BLaER1 treated with 17β-estradiol and CSF1 and Interleukin-3, amounts not matched to agents 10 nM and 100 nM (cell line): ENCODE results near the gene C4A.
A peak's percentile ranks its signal among the peaks of the same experiment; 100 is the strongest.
"Not testable (repeated sequence)": the region's sequence is repeated elsewhere in the genome, so short reads cannot be mapped to it uniquely, and the experiment has no call there.

Experiments used
- H3K27ac ChIP-seq, 11 experiments: shearing (Covaris generic); formaldehyde crosslinking; 2 replicates each; pipeline ENCODE4 v1.8.1; 2022
- H3K27me3 ChIP-seq, 11 experiments: shearing (Covaris generic); formaldehyde crosslinking; 2 replicates each; pipeline ENCODE4 v1.8.1; 2022
- H3K36me3 ChIP-seq, 11 experiments: shearing (Covaris generic); formaldehyde crosslinking; 2 replicates each; pipeline ENCODE4 v1.8.1; 2022
- H3K4me1 ChIP-seq, 10 experiments: shearing (Covaris generic); formaldehyde crosslinking; 2 replicates each; pipeline ENCODE4 v1.8.1; 2022
- H3K4me2 ChIP-seq, 11 experiments: shearing (Covaris generic); formaldehyde crosslinking; 2 replicates each; pipeline ENCODE4 v1.8.1; 2022
- H3K4me3 ChIP-seq, 10 experiments: shearing (Covaris generic); formaldehyde crosslinking; 2 replicates each; pipeline ENCODE4 v1.8.1; 2022
- H3K9ac ChIP-seq, 11 experiments: shearing (Covaris generic); formaldehyde crosslinking; 2 replicates each; pipeline ENCODE4 v1.8.1; 2022
- H3K9me3 ChIP-seq, 11 experiments: shearing (Covaris generic); formaldehyde crosslinking; replicated peaks in 1 of 11; 2 replicates each; pipeline ENCODE4 v1.8.1; 2022
- H4K20me1 ChIP-seq, 11 experiments: shearing (Covaris generic); formaldehyde crosslinking; 2 replicates each; pipeline ENCODE4 v1.8.1; 2022
- Cebpa-rat ChIP-seq, 11 experiments: shearing (Covaris generic); IDR thresholded peaks; 2 replicates each; pipeline ENCODE4 v1.8.1; 2022

Gene C4A

DNA sequence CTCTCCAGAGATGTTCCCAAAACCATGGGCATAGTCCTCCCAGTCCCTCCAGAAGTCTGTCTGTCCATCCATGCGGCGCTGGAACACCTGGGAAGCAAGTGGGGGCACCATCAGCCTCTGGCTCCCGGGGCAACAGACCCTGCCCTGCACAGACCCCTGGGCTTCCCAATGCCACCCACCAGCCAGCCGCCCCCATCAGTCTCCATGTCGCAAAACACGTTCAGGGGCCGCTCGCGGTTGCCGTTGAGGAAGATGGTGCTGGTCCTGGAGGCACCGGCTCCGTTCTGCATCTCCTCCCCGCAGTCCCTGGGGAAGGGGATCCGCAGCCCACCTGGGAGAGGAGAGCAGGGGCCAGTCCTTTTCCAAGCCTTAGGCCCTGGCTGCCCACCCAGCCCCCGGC lies 60.4 kb downstream of the C4A start:
- peaks cover 13 to 16% (median 15%) of the 10 kb centered on the region in 10 experiments for H3K4me1 ChIP-seq
- H3K27ac ChIP-seq, H3K4me3 ChIP-seq, H3K9me3 ChIP-seq, H3K27me3 ChIP-seq, H3K36me3 ChIP-seq, H3K9ac ChIP-seq, H4K20me1 ChIP-seq, H3K4me2 ChIP-seq: not testable (repeated sequence)

DNA sequence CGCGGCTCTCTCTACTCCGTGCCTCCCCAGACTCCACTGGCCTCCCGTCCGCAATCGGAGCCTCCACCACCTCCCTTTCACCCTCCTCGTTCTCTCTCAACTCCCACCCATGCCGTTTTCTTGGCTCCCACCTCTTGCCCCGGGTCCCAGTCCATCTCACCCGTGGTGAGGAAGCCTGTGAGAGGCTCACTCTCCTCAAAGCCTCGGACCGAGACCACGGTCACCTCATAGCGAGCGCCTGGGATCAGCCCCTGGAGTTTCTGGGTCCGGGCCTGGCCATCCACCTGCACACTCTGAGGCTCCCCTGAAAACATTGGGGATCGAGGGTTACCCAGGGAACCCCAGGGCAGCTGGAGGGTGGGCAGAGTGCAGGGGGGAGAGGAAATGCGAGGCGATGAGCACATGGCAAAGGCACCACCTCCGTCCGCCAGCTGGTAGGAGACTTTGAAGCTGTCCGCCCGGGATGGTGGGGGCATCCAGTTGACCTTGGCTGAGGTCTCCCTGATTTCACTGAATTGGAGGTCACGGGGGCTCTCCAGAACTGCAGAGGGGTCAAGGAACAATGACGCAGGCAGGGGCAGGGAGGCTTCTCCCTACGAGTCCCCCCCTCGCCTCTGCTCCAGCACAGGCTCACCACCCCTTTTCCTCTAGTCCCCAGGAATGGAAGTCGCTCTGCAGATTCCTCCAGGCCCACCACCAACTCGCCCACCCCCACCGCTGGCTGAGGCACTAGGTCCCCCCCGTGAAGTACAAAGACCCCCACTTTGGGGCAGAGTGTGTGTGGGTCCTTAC lies 61.9 kb downstream of the C4A start:
- H3K36me3 ChIP-seq, H3K4me2 ChIP-seq, H3K27me3 ChIP-seq, H4K20me1 ChIP-seq, H3K9ac ChIP-seq, H3K4me3 ChIP-seq, H3K9me3 ChIP-seq, H3K27ac ChIP-seq: not testable (repeated sequence)
- peaks cover 16 to 26% (median 23%) of the 10 kb centered on the region in 10 experiments for H3K4me1 ChIP-seq

DNA sequence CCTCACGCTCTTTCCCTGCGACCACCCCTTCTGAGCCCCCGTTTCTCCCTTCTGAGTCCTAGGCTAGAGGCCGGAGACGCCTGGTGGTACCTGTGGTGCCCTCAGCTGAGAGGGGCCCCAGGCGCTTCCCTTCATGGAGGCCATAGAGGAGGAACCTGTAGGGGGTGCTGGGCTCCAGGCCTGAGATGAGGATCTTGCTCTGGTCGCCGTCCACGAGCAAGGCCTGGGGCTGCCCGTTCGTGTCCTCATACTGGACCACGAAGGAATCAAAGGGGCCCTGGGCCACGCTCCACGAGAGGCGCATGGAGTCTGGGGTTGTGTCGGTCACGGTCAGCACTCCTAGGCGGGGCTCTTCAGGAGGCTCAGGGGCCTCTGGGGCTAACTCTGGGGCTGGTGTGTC lies 63.1 kb downstream of the C4A start:
- H3K27ac ChIP-seq, H4K20me1 ChIP-seq, H3K27me3 ChIP-seq, H3K9ac ChIP-seq, H3K9me3 ChIP-seq, H3K4me2 ChIP-seq, H3K36me3 ChIP-seq, H3K4me3 ChIP-seq: not testable (repeated sequence)
- H3K4me1 ChIP-seq = peaks cover 16 to 26% (median 23%) of the 10 kb centered on the region in 10 experiments

DNA sequence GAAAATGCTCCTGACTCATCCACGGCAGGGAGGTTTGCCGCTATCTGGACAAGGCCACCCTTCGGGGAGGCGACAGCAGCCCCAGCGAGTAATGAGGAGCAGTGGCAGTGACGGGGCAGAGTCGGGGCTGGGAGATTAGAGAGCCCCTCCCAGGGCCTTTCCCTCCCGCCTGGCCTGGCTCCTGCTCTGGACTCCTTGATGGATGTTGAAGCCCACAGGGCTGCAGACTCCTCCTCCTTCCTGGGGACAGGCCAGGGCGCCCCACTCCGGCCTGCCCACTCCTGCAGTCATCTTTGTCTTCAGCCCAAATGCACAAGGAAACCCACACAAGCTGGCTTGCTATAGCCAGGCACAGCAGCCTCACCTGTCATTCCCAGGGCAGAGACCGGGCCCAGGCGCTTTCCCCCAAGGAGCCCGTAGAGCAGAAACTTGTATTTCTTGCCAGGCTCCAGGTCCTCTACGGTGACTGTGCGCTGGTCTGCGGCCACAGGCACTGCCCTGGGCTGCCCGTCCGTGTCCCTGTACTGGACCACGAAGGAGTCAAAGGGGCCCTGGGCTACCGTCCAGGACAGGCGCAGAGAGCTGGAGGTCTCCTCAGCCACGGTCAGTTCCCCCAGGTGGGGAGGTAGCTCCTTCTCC lies 64.1 kb downstream of the C4A start:
- Histone ChIP-seq H4K20me1 (no peaks in the 10 kb centered on the region; a peak in 1 of 22 replicates), H3K4me1 (peaks cover 16 to 26% (median 23%) of the 10 kb centered on the region in 10 experiments), H3K27ac (peak overlapping the region in 4 of 11 experiments; percentile 12 to 54 (median 22); a peak in 4 of 22 replicates), H3K9me3 (no peaks in the 10 kb centered on the region), H3K4me3 (no peak overlapping the region; a peak in 1 of 20 replicates), H3K27me3 (0 out of 22 replicates have a peak, but pooled peaks cover 0 to 3% (median 0%) of the 10 kb centered on the region in 11 experiments), H3K4me2 (peak overlapping the region; percentile 46 to 87 (median 74); a peak in 21 of 22 replicates), H3K9ac (peak overlapping the region in 5 of 11 experiments; percentile 26 to 60 (median 46); a peak in 6 of 22 replicates), H3K36me3 (no peaks in the 10 kb centered on the region)
- no peak for TF ChIP-seq Cebpa-rat (IDR thresholded peaks at IDR 0.05)

DNA sequence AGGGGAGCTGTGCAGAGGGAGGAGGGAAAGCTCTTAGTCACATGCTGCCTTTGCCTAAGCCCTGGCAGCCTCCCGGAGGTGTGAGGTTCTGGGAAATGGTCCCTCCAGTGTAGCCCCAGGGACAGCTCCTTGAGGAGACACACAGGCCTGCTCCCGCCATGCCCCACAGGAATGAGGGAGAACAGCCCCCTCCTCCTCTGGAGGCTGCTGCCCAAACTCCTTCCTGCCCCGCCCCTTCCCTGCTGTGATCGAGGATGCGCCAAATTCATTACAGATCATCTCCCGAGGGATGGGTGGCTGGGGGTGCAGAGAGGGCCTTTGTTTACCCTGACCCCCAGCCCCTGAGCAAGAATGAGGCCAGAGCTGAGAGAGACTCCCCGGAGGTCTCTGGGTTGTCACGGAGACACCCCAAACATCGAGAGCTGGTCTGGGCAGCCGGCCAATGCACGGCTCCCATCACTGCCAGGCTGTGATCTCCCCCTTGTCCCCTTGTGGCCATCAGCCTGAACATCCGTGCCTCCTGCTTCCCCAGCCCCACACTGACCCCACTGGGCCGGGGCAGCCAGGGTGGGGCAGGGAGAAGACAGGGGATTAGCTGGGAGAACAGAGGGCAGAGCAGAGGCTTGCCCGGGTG lies 64.7 kb downstream of the C4A start:
- Histone ChIP-seq H4K20me1 (no peaks in the 10 kb centered on the region; a peak in 1 of 22 replicates), H3K9ac (peak overlapping the region in 5 of 11 experiments; percentile 26 to 60 (median 46); a peak in 9 of 22 replicates), H3K9me3 (no peaks in the 10 kb centered on the region), H3K4me3 (peak overlapping the region in 1 of 10 experiments; percentile 31; a peak in 2 of 20 replicates), H3K27me3 (0 out of 22 replicates have a peak, but pooled peaks cover 0 to 3% (median 0%) of the 10 kb centered on the region in 11 experiments), H3K4me2 (peak overlapping the region; percentile 46 to 87 (median 74)), H3K27ac (peak overlapping the region in 4 of 11 experiments; percentile 12 to 54 (median 22); a peak in 5 of 22 replicates), H3K36me3 (no peaks in the 10 kb centered on the region), H3K4me1 (peaks cover 16 to 26% (median 23%) of the 10 kb centered on the region in 10 experiments)
- TF ChIP-seq Cebpa-rat (IDR thresholded peaks at IDR 0.05) = no peak

DNA sequence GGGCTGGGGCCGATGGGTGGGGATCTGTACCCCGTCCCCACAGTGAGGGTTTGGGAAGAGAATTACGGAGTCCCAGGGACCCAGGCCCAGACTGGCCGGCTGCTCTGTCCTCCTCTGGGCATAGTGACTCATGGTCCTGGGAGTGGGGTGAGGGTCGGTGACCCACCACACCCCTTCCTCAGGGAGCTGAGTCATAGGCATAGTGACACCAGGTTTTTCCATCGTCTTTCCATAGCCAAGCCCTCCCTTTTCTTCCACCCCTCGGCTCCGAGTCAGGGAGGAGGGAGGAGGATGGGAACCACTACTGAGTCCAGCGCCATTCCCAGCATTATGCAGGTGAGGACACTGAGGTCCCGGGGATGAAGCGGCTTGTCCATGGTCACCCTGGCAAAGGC lies 65.2 kb downstream of the C4A start:
- Histone ChIP-seq H3K36me3 (no peaks in the 10 kb centered on the region), H3K4me3 (peak overlapping the region in 1 of 10 experiments; percentile 31; a peak in 2 of 20 replicates), H3K9me3 (no peaks in the 10 kb centered on the region), H3K4me1 (peaks cover 16 to 26% (median 23%) of the 10 kb centered on the region in 10 experiments), H4K20me1 (no peaks in the 10 kb centered on the region; a peak in 1 of 22 replicates), H3K4me2 (peak overlapping the region; percentile 46 to 87 (median 74)), H3K27ac (peak overlapping the region in 3 of 11 experiments; percentile 12 to 54 (median 27); a peak in 2 of 22 replicates), H3K27me3 (0 out of 22 replicates have a peak, but pooled peaks cover 0 to 3% (median 0%) of the 10 kb centered on the region in 11 experiments), H3K9ac (peak overlapping the region in 3 of 11 experiments; percentile 30 to 54 (median 46); a peak in 5 of 22 replicates)
- no peak for TF ChIP-seq Cebpa-rat (IDR thresholded peaks at IDR 0.05)

DNA sequence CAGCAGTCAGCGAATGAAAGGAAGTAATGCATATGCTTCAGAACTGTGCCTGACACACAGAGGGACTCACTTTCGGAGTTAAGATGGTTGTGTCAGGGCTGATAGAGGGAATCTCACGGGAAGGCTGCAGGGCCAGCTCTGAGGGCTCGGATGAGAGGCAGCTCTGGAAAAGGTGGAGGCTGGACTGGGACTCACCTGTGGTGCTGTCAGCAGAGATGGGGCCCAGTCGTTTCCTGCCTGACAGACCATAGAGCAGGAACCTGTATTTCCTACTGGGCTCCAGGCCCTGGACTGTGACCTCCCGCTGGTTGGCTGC lies 65.6 kb downstream of the C4A start:
- H3K36me3 ChIP-seq = no peaks in the 10 kb centered on the region
- no peak overlapping the region for H3K4me3 ChIP-seq
- no peak for TF ChIP-seq Cebpa-rat (IDR thresholded peaks at IDR 0.05)
- H3K9me3 ChIP-seq = no peaks in the 10 kb centered on the region
- H3K4me1 ChIP-seq = peaks cover 16 to 26% (median 23%) of the 10 kb centered on the region in 10 experiments
- H3K27me3 ChIP-seq = 0 out of 22 replicates have a peak, but pooled peaks cover 0 to 3% (median 0%) of the 10 kb centered on the region in 11 experiments
- H3K9ac ChIP-seq = 0 out of 22 replicates have a peak overlapping the region, but pooled peaks of 1 of the 11 experiments have one; percentile 3
- no peaks in the 10 kb centered on the region; a peak in 1 of 22 replicates for H4K20me1 ChIP-seq
- no peak overlapping the region for H3K27ac ChIP-seq
- H3K4me2 ChIP-seq = peak overlapping the region in 10 of 11 experiments; percentile 52 to 87 (median 76); a peak in 21 of 22 replicates

DNA sequence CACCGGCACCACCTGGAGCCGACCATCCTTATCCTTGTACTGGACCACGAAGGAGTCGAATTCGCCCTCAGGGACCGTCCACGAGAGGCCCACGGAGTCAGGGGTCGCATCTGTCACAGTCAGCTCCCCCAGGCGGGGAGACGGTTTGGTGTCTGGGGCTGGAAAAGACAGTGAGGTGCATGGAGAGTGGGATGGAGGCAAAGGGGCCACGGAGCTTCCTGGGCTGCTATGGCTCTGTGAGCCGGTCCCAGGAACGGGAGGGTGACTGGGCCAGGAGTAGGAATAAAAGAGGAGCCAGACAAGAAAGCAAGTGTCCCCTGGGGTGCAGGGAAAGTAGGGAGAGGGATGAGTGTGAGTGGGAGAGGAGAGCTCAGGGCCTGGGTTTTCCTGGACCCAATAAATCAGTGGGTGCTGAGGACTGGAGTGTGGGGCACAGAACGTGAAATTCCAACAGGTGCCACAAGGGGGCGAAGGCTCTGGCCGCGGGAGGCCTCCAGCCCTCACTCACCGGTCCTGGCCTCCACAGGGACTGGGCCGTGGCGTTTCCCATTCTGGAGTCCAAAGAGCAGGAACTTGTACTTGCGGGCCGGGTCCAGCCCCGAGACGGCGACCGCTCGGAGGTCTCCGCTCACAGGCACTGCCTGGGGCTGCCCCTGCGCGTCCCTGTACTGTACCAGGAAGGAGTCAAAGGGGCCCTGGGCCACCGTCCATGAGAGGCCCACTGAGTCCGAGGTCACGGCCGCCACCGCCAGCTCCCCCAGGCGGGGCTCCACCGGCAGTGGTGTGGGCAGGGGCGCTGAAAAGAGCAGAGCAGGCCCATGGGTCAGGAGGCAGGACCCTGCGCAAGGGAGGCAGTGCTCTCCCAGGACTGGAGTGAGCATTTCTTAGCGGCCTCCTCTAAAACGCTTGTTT lies 66.3 kb downstream of the C4A start:
- TF ChIP-seq Cebpa-rat (IDR thresholded peaks at IDR 0.05) = no peak
- Histone ChIP-seq H3K9me3 (no peaks in the 10 kb centered on the region), H3K27me3 (0 out of 22 replicates have a peak, but pooled peaks cover 0 to 3% (median 0%) of the 10 kb centered on the region in 11 experiments), H3K36me3 (no peaks in the 10 kb centered on the region), H4K20me1 (no peaks in the 10 kb centered on the region; a peak in 1 of 22 replicates), H3K4me3 (no peak overlapping the region), H3K9ac (0 out of 22 replicates have a peak overlapping the region, but pooled peaks of 1 of the 11 experiments have one; percentile 3), H3K4me2 (peak overlapping the region in 10 of 11 experiments; percentile 52 to 87 (median 76); a peak in 16 of 22 replicates), H3K27ac (no peak overlapping the region), H3K4me1 (peaks cover 16 to 32% (median 24%) of the 10 kb centered on the region in 10 experiments)

DNA sequence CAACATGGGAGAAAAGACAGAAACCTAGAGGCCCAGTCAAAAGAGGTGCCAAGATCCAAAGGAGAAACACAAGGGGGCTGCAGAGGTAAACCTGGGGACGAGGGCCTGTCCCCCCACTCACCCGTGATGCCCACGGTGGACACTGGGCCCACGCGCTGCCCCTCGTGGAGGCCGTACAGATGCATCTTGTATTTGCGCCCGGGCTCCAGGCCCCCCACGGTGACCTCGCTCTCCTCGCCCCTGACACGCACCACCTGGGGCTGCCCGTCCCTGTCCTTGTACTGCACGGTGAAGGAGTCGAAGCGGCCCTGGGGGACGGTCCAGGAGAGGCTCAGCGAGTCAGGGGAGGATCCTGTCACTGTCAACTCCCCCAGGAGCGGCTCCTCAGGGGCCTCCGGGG lies 67.3 kb downstream of the C4A start:
- H3K9me3 ChIP-seq, H3K27ac ChIP-seq, H3K9ac ChIP-seq: not testable (repeated sequence)

DNA sequence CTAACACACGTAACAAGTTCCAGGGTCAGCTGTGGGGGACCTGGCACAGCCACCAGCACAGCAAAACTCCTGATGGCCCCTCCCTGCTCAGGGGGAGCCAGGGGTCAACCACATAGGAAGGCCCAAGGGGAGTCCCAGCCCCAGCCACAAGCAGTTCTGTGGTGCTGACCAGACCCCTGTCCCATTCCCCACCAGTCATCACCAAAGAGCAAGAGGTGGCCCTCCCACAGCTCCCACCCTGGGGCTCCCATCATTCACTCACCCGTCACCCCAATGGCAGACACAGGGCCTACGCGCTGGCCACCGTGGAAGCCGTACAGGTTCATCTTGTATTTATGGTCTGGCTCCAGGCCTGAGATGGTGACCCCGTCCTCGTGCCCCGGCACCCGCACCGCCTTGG lies 67.9 kb downstream of the C4A start:
- not testable (repeated sequence) for H3K36me3 ChIP-seq, H3K27ac ChIP-seq, H3K4me3 ChIP-seq, H3K4me2 ChIP-seq, H3K9me3 ChIP-seq, H3K9ac ChIP-seq, H4K20me1 ChIP-seq, H3K27me3 ChIP-seq
- peaks cover 16 to 32% (median 24%) of the 10 kb centered on the region in 10 experiments for H3K4me1 ChIP-seq

More for the DNA sequence above, 67.3 kb downstream of the C4A start:
- not testable (repeated sequence) for H3K4me3 ChIP-seq, H3K4me2 ChIP-seq, H3K36me3 ChIP-seq, H3K27me3 ChIP-seq, H4K20me1 ChIP-seq
- peaks cover 16 to 32% (median 24%) of the 10 kb centered on the region in 10 experiments for H3K4me1 ChIP-seq
